ENCODE results near the gene WDFY4. TPM values are rescaled to one million over a fixed set of nuclear protein-coding genes. Genes with fewer than 3 reads are reported as not detected.

The WDFY4 gene
- total and polyA plus RNA-seq, 11 donors, result 0.46 to 19.8 (median 1.0) TPM

DNA sequence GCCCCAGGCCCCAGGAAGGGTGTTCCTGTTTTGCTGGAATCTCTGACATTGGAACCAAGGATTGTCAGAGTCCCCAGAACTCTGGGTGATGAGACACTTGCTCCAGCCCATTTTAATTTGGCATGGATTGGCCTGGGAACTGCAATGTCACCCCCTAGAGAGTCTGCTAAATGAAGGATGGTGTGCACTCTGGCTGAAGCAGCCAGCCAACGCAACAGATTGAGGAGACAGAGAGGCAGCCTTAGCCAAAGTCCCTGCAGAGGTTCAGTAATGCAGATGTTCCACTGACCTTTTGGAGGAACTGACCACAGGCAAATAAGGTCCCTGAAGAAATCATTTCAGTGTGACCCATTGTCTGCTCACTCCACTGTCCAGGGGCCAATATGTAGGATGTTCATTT, 241.6 kb downstream of the WDFY4 start:
- 63 to 80% (median 68%) methylated on average over 1 of the region's 1 CpG for WGBS, 4 donors
- Histone ChIP-seq H3K27ac (peak overlapping the region in 1 of 12 donors; percentile 41), H3K27me3 (no peaks in the 10 kb centered on the region), H3K4me3 (no peak overlapping the region), H3K9me3 (no peaks in the 10 kb centered on the region), H3K4me1 (peaks cover 0 to 8% (median 0%) of the 10 kb centered on the region in 12 donors), H3K36me3 (no peaks in the 10 kb centered on the region)
- intact Hi-C loops (cut with DNase I), result no loop called here
- TF ChIP-seq, protein P1, sequence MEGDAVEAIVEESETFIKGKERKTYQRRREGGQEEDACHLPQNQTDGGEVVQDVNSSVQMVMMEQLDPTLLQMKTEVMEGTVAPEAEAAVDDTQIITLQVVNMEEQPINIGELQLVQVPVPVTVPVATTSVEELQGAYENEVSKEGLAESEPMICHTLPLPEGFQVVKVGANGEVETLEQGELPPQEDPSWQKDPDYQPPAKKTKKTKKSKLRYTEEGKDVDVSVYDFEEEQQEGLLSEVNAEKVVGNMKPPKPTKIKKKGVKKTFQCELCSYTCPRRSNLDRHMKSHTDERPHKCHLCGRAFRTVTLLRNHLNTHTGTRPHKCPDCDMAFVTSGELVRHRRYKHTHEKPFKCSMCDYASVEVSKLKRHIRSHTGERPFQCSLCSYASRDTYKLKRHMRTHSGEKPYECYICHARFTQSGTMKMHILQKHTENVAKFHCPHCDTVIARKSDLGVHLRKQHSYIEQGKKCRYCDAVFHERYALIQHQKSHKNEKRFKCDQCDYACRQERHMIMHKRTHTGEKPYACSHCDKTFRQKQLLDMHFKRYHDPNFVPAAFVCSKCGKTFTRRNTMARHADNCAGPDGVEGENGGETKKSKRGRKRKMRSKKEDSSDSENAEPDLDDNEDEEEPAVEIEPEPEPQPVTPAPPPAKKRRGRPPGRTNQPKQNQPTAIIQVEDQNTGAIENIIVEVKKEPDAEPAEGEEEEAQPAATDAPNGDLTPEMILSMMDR (IDR thresholded peaks at IDR 0.05), result no peak
- no peak for TF ChIP-seq POLR2A (IDR thresholded peaks at IDR 0.05)
- ATAC-seq (peak in 2 of 4 donors; percentile 47 to 67), DNase-seq (peak in 1 of 5 donors; percentile 23)

DNA sequence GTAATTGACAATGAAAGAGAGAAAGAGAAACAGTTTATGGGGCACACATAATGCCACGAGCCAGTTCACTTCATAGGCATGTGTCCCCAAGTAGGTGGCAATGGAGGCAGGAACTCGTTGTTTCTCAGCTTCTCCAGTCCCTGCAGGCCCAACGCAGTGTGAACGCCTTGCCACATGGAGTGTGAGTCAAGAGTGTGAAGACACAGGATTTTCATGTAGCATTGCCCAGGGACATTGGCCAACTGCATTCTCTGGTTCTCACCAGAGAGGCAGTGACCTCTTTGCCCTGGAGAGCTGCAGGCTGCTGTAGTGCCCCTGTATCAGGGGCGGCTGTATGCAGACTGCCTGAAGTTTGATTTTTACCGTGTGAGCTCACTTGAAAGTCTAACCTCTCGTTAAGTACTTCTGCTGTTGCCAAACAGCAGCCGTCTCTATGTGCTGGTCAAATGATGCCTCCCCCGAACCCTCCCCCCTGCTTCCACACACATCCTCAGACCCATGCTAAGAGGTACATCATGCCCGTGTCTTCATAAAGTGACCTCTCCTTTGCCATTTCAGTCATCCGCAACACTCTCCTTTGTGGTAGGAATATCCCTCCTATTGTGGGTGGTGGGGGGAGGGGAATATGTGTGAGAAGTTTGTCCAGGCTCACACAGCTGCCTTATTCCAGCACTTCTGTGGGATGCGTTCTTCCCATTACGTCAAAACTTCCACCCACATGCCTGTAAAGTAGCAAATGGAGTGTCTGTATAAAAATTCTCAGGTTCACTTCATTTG, 242.3 kb downstream of the WDFY4 start:
- intact Hi-C loops (cut with DNase I), result no loop called here
- DNase-seq (peak in 1 of 5 donors; percentile 35), ATAC-seq (peak in 3 of 4 donors; percentile 16 to 80 (median 70))
- Histone ChIP-seq H3K9me3 (no peaks in the 10 kb centered on the region), H3K36me3 (no peaks in the 10 kb centered on the region), H3K4me1 (peaks cover 0 to 8% (median 0%) of the 10 kb centered on the region in 12 donors), H3K27ac (peak overlapping the region in 4 of 12 donors; percentile 21 to 41 (median 40)), H3K4me3 (no peak overlapping the region), H3K27me3 (no peaks in the 10 kb centered on the region)
- WGBS, 4 donors, result 70 to 77% (median 75%) methylated on average over 13 of the region's 13 CpGs
- TF ChIP-seq, protein P1 (IDR thresholded peaks at IDR 0.05), result no peak
- TF ChIP-seq POLR2A (IDR thresholded peaks at IDR 0.05), result no peak

DNA sequence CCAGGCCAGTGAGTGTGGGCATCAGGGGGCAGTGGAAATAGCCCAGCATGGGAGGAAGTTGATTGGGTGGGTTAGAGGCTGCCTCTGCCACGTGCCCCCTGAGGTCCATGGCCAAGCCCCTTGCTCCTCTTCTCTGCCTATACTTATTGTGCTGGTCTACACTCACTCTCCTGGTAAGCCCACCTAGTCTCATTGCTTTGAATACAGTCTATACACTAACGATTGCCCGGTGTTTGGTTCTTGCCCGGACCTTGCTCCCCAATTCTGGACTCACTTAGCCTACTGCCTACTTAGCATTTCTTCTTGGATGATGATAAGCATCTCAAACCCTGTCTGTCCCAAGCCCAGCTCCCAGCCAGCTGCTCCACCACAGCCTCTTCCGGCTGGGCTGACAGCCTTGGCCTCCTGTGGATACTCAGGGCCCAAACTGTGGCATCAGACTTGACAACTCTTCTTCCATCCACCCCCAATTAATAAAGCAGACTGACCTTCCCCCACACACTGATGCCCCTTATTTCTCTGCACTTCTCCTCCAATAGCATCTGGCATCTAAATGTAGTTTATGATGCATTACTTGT, 244.8 kb downstream of the WDFY4 start:
- intact Hi-C loops (cut with DNase I), result no loop called here
- TF ChIP-seq, protein P1 (IDR thresholded peaks at IDR 0.05), result no peak
- TF ChIP-seq POLR2A (IDR thresholded peaks at IDR 0.05), result no peak
- Histone ChIP-seq H3K9me3 (no peaks in the 10 kb centered on the region), H3K36me3 (no peaks in the 10 kb centered on the region), H3K27me3 (no peaks in the 10 kb centered on the region), H3K4me3 (no peak overlapping the region), H3K27ac (no peak overlapping the region), H3K4me1 (peaks cover 0 to 8% (median 0%) of the 10 kb centered on the region in 12 donors)
- WGBS, 4 donors, result 69 to 77% (median 70%) methylated on average over 5 of the region's 5 CpGs
- ATAC-seq (no peak), DNase-seq (no peak)

DNA sequence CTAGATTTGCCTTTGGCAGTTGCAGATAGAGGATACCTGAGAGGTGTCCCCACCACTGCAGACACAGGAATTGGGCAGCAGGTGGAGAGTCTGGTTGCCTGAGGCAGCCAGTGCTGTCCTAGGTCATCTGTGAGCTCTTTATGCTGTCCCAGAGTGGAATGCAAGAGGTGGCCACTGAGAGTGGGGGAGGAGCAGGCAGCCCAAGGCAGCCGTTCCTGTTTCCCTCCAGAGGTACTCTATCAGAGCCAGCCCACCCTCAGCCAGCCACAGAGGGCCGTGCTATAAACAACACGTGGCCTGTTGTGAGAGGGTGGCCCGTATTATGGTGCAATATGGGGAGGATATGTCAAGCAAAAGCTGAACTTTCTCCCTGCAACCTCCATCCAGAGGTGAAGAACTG, 246.5 kb downstream of the WDFY4 start:
- TF ChIP-seq POLR2A (IDR thresholded peaks at IDR 0.05), result no peak
- TF ChIP-seq, protein P1 (IDR thresholded peaks at IDR 0.05), result no peak
- Histone ChIP-seq H3K27ac (no peak overlapping the region), H3K27me3 (no peaks in the 10 kb centered on the region), H3K36me3 (no peaks in the 10 kb centered on the region), H3K4me3 (no peak overlapping the region), H3K4me1 (peaks cover 0 to 8% (median 0%) of the 10 kb centered on the region in 12 donors), H3K9me3 (no peaks in the 10 kb centered on the region)
- no peak for ATAC-seq
- intact Hi-C loops (cut with DNase I), result no loop called here
- 53 to 81% (median 64%) methylated on average over 3 to 4 of the region's 4 CpGs for WGBS, 4 donors
- no peak for DNase-seq
